WI38 (cell line): ENCODE measurements around the gene DYRK1B.

ENCODE experiments used
- H3K4me3 ChIP-seq: 2 replicates; pipeline ENCODE4 v1.5.1; 2011; ENCODE audit warnings: low read depth, mild to moderate bottlenecking, control low read depth, low read length
- TF ChIP-seq, protein P1 (sequence below): IDR thresholded peaks from 2 replicates; pipeline ENCODE4 v1.5.1; 2012; ENCODE audit warnings: low read depth, mild to moderate bottlenecking, control low read depth, low read length

The DYRK1B gene

GRCh38 chr19:39873385-39873784 lies 39.4 kb upstream of the DYRK1B start:
- TF ChIP-seq, protein P1, sequence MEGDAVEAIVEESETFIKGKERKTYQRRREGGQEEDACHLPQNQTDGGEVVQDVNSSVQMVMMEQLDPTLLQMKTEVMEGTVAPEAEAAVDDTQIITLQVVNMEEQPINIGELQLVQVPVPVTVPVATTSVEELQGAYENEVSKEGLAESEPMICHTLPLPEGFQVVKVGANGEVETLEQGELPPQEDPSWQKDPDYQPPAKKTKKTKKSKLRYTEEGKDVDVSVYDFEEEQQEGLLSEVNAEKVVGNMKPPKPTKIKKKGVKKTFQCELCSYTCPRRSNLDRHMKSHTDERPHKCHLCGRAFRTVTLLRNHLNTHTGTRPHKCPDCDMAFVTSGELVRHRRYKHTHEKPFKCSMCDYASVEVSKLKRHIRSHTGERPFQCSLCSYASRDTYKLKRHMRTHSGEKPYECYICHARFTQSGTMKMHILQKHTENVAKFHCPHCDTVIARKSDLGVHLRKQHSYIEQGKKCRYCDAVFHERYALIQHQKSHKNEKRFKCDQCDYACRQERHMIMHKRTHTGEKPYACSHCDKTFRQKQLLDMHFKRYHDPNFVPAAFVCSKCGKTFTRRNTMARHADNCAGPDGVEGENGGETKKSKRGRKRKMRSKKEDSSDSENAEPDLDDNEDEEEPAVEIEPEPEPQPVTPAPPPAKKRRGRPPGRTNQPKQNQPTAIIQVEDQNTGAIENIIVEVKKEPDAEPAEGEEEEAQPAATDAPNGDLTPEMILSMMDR: no peak

GRCh38 chr19:39871886-39872866 lies 38.2 kb upstream of the DYRK1B start:
- TF ChIP-seq, protein P1: no peak
- no peak overlapping the region for H3K4me3 ChIP-seq

More at GRCh38 chr19:39873385-39873784, 39.4 kb upstream of the DYRK1B start:
- H3K4me3 ChIP-seq: no peak overlapping the region

DNA sequence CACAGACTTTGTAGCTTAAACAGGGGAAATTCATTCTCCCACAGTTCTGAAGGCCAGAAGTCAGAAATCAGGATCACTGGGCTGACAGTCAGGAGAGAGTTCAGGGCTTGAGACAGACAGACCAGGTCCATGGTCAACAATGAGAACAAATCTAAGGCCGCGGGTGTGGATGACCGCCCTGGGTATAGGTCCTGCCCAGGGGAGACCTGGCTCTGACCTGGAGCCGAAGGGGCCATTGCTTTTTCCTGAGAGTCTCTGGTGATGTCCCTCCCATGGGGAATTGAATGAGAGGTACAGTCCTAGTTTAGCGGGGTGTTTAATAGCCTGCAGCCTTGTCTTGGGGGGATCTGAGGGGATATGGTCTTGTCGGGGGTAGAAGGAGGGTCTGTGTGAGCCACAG lies 37.4 kb upstream of the DYRK1B start:
- TF ChIP-seq, protein P1: no peak
- no peak overlapping the region for H3K4me3 ChIP-seq

- TF ChIP-seq, protein P1: no peak
- no peak overlapping the region for H3K4me3 ChIP-seq
Observed at GRCh38 chr19:39870171-39870971, 36.4 kb upstream of the DYRK1B start.

- H3K4me3 ChIP-seq: no peak overlapping the region
- TF ChIP-seq, protein P1: no peak
Observed at GRCh38 chr19:39867952-39868351, 34.0 kb upstream of the DYRK1B start.

GRCh38 chr19:39867133-39867532 lies 33.2 kb upstream of the DYRK1B start:
- H3K4me3 ChIP-seq: no peak overlapping the region
- TF ChIP-seq, protein P1: no peak

DNA sequence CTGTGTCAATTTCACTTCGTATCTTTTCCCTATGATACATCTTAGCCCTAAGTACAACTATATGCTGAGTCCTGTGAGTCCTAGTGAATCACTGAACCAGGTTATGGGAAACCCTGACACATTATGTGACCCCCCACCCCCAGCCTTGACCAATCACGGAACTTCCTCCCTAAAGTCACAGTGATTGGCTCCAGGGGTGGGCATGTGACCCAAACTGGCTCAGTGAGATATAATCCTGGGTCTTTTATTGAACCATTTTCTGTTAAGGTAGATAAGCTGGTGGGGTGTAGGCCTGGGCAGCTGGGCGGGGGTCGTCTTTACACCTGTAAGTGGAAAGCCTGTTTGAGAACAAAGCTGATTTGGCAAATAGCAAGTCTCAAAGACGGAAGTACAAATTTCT lies 32.0 kb upstream of the DYRK1B start:
- H3K4me3 ChIP-seq: no peak overlapping the region
- TF ChIP-seq, protein P1: no peak
